DMS53 treated with DMSO at 0.1 percent for 48 hours (cell line): ENCODE measurements around the gene PRDM13.
A peak's percentile ranks its signal among the peaks of the same experiment; 100 is the strongest.

ENCODE experiments used
- DNase-seq: peaks from one replicate; lab custom pipeline; 2025; ENCODE audit not compliant: unreplicated experiment; lab: John Stamatoyannopoulos, UW

PRDM13 gene

DNA sequence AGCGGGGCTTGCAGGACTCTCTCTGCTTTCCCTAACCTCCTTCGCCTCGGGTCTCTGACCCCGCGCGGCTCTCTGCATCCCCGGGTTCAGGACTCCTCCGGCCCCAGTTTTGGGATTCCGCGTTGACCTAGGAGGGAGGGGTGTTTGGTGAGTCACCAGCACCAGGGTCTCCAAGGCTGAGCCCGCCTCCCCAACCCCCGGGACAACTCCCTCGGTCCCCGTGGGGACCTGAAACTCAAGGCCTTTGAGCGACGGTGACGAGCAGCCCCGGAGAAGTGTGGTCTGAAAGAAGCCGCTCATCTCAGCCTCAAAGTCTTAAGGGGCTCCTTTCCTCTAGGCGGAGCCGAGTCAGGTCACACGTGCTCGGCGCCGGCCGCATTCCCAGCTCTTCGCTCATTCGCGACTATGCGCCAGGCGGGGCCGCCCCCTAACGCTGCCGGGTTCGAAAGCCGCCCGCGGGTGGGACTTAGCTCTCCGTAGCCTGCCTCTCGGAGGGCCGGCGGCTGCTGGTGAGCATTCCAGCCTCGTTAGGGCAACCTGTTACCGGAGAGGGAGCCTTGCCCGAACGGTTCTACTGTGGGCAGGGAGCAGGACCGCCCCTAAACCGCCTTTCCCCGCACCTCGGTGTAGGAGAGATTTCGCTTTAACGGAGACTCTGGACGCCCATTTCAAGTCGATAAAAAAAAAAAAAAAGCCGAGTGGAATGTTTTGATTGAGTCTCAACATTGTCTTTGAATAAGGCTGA is 3.0 kb upstream of the PRDM13 start:
- DNase-seq = no peak

DNA sequence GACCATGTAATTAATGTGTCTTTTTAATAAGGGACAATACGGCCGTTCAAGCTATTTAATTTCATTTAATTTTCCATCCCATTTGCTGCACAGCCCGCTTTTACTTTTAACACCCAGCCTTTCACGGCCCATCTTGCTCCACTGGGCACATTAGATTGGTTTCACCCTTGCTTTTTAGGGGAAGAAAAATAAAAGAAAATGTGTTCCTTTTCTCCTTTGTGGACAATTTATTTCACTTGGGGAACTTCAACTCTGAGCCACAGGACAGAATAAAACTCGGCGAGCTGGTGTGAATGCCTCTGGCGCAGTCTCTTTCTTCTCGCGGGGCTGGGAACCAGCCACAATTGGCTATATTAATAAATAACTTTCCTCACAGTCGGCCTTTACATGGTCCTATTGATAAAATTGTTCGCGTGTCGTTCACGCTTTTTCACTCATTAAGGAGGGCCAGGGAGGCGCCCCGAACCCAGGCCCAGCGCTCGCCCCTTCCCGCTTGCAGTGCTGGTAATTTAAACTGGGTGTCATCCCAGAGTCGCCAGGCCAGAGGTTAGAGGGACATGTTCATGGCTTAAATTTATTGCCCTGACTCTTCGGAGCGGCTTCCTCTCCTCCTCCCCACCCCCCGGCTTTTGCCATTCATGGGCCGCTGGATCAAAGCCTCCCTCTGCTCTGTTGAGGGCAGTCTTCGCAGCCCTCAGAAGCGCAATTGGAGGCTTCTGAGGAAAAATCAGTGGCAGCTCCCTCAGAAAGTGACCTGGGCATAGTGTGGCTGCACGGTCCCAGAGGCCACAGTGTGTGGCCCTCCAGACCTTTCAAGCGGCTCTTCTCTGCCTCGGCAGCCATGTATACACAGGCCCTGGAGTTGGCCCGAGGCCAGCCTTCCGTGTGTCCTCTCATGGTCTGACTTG is 2.2 kb upstream of the PRDM13 start:
- DNase-seq = no peak

GRCh38 chr6:99605074-99605734 is 1.4 kb upstream of the PRDM13 start:
- DNase-seq = no peak

DNA sequence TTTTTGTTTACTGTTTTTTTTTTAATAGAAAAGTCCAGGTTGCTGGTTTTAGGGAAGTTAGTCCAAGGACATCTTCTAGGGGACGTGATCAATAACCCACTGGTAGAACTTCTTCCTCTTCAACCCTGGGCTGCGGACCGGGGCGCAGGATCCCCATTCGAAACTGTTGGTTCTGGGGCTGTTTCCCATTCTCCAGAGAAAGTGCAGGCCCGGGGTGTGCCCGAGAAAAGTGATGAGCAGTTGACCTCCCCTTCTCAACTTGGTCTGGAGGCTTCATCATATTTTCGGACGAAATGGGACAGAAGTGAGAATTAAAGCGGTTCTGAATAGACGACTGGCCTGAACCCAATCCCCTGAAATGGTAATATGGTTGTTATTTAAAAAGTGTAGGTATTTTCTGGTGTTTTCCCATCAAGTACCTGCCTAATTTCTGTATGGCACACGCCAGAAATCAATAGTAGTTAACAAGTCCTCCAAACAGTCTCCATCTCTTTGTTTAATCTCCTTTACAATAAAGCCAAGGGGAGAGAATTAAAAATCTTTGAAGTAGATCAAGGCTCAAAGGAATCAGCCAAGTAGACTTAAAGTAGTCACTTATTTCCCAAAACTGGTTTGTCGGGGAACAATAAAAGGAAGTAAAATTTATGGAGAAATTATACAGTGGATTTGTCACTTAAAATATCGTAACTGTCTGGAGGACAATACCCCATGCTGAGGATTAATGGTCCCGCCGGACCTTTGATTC is 550 bp upstream of the PRDM13 start:
- no peak for DNase-seq

DNA sequence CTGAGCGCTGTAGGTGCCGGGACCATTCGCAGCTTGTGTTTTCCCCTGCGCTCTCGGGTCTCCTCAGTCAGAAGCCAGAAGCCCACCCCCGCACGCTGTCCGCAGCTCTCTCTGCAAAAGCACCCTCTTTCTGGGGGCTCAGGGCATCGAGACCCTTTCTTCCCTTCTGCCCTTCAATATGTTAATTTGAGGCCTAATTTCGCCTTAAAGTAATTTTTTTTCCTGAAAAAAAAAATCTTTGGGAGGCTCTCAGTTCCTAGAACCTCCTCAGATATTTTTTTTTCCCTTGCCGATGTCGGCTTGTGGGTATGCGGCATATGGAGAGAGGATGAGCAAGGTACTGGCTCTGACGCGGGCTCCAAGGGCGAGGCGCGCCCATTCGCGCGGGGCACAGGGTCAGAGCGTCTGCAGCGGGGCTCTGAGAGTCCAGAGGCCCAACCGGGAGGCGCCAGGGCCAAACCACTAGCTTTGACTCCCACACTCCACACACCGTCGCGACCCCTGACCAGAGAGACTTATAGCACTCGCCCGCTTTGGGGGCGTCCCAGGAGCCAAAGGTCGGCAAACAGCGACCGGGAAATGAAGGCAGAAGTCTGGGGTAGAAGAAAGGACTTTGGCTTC is 893 bp downstream of the PRDM13 start:
- DNase-seq = no peak

GRCh38 chr6:99608059-99608885 is 1.6 kb downstream of the PRDM13 start:
- DNase-seq = no peak

GRCh38 chr6:99608886-99609482 is 2.4 kb downstream of the PRDM13 start:
- no peak for DNase-seq

GRCh38 chr6:99609905-99610489 is 3.4 kb downstream of the PRDM13 start:
- DNase-seq = no peak

- DNase-seq = no peak
Observed at GRCh38 chr6:99611148-99611547, 4.5 kb downstream of the PRDM13 start.

DNA sequence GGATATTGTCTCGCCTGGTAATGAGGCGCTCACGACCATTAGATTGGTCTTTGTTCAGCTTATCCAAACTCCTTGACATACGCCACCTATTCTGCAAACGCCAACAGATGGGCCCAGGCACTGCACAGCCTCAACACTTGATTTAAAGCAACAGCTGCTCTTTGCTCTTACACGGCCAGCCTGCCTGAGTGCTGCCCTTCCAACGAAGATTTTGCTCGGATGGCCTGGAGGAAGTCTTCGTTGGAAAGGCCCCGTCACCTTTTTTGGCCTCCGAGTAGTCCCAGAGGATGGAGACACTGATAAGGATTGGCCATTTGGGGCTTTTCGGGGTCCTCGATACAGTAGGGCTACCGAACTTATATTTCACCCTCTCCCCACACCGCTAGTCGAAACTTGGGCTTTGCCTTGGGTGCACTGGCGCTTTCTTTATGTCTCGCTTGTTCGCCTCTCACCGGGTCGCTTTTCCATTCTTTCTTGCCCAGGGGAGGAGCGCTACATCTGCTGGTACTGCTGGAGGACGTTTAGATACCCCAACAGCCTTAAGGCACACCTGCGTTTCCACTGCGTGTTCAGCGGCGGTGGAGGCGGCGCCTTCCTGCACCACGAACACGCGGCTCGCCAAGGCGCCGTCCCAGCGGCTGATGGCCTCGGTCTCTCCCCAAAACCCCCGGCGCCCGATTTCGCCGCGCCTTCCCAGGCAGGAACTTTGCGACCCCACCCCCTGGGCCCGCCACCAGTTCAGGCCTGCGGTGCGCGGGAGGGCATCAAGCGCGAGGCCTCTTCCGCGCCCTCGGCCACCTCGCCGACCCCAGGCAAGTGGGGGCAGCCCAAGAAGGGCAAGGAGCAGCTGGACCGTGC is 6.1 kb downstream of the PRDM13 start:
- no peak for DNase-seq

GRCh38 chr6:99613409-99613704 is 6.7 kb downstream of the PRDM13 start:
- DNase-seq = peak; percentile 28

GRCh38 chr6:99613705-99614429 is 7.2 kb downstream of the PRDM13 start:
- no peak for DNase-seq

DNA sequence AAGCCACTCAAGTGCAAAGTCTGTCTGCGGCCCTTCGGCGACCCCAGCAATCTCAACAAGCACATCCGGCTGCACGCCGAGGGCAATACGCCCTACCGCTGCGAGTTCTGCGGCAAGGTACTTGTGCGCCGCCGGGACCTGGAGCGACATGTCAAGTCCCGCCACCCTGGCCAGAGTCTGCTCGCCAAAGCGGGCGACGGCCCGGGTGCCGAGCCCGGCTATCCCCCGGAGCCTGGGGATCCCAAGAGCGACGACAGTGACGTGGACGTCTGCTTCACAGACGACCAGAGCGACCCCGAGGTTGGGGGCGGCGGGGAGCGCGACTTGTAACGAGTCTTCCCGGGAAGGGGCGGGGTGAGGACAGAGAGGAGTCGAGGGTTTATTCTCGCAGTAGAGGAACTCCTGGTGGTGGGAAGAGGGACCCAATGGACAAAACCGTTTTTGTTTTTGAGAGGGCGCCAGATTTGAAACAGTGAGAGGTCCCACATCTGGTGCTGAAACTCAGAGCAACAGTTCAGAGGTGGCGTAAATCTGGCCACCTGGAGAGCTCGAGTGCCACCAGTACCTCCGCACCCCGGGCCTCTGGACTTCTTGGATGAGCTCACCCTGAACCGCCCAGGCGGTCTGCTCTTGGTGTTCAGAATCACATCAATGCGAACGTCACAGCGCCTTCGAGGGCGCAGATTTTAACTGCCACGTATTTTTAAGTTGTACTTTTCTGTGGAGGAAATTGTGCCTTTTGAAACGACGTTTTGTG is 8.0 kb downstream of the PRDM13 start:
- peak; percentile 39 for DNase-seq

DNA sequence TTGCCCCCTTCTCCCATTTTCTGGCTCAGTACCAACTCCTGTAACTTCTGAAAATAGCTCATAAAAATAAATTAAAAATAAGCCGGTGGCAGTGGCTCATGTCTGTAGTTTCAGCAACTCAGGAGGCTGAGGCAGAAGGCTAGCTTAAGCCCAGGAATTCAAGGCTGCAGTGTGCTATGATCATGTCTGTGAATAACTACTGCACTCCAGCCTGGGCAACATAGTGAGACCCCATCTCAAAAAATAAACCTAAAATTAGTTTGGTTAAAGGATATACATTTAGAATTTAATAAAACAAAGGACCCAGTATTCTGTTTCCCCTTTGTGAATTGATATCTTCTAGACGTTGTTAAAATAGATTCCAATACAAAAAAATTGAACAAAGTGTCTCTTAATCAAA is 10.5 kb downstream of the PRDM13 start:
- DNase-seq = no peak

- no peak for DNase-seq
Observed at GRCh38 chr6:99618649-99619408, 12.2 kb downstream of the PRDM13 start.

DNA sequence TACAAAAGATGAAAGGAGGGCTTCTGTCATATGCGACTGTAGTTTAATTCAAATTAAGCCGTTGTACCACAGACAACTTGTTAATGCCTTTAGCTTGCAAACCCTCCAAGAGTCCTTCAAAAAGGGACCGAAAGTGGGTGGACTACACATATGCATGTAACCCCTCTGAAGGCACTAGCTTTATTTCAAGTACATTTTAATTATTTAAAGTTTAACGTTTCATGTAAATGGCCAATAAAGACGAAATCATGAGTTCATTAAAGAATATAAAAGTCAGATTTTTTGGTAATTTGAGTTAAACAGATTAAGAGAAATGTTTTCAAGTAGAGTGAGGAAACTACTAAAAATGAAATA is 12.8 kb downstream of the PRDM13 start:
- DNase-seq = no peak
